OCI-LY3 (cell line): ENCODE measurements around the gene FAM222B.

Source experiments
- EZH2phosphoT487 ChIP-seq: fragments of 200-600 bp; shearing (Covaris generic); IDR thresholded peaks from 2 replicates; pipeline ENCODE4 v1.6.1; 2018; ENCODE audit warnings: antibody characterized with exemption, mixed run types, low read depth
- TF ChIP-seq, protein P1 (sequence below): fragments of 200-600, 300-600 bp; sonication (generic); IDR thresholded peaks from 2 replicates; pipeline ENCODE4 v1.5.1; 2014; ENCODE audit warnings: antibody characterized with exemption, low read length, low read depth

DNA sequence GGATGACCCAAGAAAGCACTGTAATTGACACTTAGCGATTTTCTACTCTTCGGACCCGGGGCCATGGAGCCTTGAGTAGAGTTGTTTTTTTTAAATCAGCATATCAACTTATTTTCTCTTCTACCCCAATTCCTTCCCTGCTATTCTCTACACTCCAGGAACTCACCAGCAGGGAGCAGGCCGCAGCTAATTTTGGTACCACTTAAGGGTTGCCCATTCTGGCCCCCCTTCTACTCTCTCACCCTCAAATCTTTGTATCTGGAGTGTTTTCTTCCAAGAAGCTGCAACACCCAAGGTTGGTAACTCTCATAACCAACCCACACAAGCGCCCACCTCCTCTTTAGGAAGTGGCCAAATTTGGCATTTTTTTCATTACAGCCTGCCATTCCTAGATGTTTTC lies 6.7 kb upstream of the FAM222B start:
- no peak for TF ChIP-seq EZH2phosphoT487
- TF ChIP-seq, protein P1, sequence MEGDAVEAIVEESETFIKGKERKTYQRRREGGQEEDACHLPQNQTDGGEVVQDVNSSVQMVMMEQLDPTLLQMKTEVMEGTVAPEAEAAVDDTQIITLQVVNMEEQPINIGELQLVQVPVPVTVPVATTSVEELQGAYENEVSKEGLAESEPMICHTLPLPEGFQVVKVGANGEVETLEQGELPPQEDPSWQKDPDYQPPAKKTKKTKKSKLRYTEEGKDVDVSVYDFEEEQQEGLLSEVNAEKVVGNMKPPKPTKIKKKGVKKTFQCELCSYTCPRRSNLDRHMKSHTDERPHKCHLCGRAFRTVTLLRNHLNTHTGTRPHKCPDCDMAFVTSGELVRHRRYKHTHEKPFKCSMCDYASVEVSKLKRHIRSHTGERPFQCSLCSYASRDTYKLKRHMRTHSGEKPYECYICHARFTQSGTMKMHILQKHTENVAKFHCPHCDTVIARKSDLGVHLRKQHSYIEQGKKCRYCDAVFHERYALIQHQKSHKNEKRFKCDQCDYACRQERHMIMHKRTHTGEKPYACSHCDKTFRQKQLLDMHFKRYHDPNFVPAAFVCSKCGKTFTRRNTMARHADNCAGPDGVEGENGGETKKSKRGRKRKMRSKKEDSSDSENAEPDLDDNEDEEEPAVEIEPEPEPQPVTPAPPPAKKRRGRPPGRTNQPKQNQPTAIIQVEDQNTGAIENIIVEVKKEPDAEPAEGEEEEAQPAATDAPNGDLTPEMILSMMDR: peak; percentile 42
